K562 (cell line): ENCODE results near the gene CTRB1. TPM values are rescaled to one million over a fixed set of nuclear protein-coding genes. Genes with fewer than 3 reads are reported as not detected.

Experiments
- ATAC-seq: fragments of 200-7000 bp; cut with Tn5 transposase; 3 replicates; pipeline ENCODE4 v1.9.1; 2020; ENCODE audit warnings: moderate library complexity
- BruUV-seq: library from RNA; stranded (reverse); fragments of 400-500 nt; replicated peaks from 2 replicates; lab custom pipeline; 2021; lab: Mats Ljungman, UMichigan
- CTCF ChIA-PET: fragments of 300-600 bp; formaldehyde crosslinking; extraction: SDS; loops from one replicate; lab custom pipeline; 2021; ENCODE audit warnings: low intra/inter-chr PET ratio; lab: Yijun Ruan, JAX
- POLR2A ChIA-PET: fragments of 300-600, 350-650 bp; sonication (Branson Sonifier 250); formaldehyde crosslinking; extraction: SDS; loops from one replicate; lab custom pipeline; 2021; ENCODE audit warnings: antibody characterized with exemption, inconsistent platforms; lab: Yijun Ruan, JAX
- DNase-seq, 4 experiments: peaks; one replicate each; pipeline versions ENCODE4 v3.0.0 to v3.0.0-alpha.2; 2011 to 2018; ENCODE audit warnings: low spot score in 3 of 4, mixed read lengths in 3 of 4; ENCODE audit errors: extremely low read depth in 1 of 4
- FAIRE-seq: peaks from 2 replicates; lab custom pipeline; 2011; peaks lifted over from hg19 to GRCh38; lab: Jason Lieb, UNC
- H2AFZ ChIP-seq: 2 replicates; pipeline ENCODE4 v1.6.0; 2011; ENCODE audit warnings: low read depth, low read length, control low read depth, inconsistent platforms
- H3K27ac ChIP-seq: fragments of 200-600 bp; 3 replicates; pipeline ENCODE4 v1.8.0; 2011; ENCODE audit warnings: low read depth, mild to moderate bottlenecking, control low read depth, inconsistent platforms, low read length, moderate library complexity, mixed read lengths; ENCODE audit errors: extremely low read depth
- H3K27me3 ChIP-seq, 2 experiments: fragments of 300-600 bp in 1 of 2; 2 replicates in 1 of 2; 3 replicates in 1 of 2; pipeline versions ENCODE4 v1.6.0 to v1.8.0; 2011; ENCODE audit warnings: inconsistent platforms in 2 of 2, low read length in 2 of 2, mild to moderate bottlenecking in 1 of 2, mixed read lengths in 1 of 2, moderate library complexity in 1 of 2; ENCODE audit not compliant: control insufficient read depth in 2 of 2, insufficient read depth in 2 of 2
- H3K36me3 ChIP-seq: fragments of 300-600 bp; 3 replicates; pipeline ENCODE4 v1.8.0; 2011; ENCODE audit warnings: mild to moderate bottlenecking, low read length, inconsistent platforms; ENCODE audit not compliant: control insufficient read depth, insufficient read depth
- H3K4me1 ChIP-seq, 2 experiments: fragments of 200-600 bp in 1 of 2; replicated peaks in 1 of 2; 2 replicates in 1 of 2; 3 replicates in 1 of 2; pipeline versions ENCODE4 v1.5.1 to v1.8.0; 2011; ENCODE audit warnings: inconsistent platforms in 2 of 2, low read length in 2 of 2, mild to moderate bottlenecking in 1 of 2, mixed read lengths in 1 of 2, moderate library complexity in 1 of 2; ENCODE audit not compliant: control insufficient read depth in 2 of 2, insufficient read depth in 2 of 2
- H3K4me2 ChIP-seq: 2 replicates; pipeline ENCODE4 v1.6.1; 2011; ENCODE audit warnings: low read length, control low read depth, inconsistent platforms, mixed read lengths; ENCODE audit not compliant: insufficient read depth
- H3K4me3 ChIP-seq: fragments of 200-600 bp; sonication (generic), shearing (Covaris generic); 2 replicates; pipeline ENCODE4 v1.5.1; 2016; ENCODE audit warnings: control low read depth, inconsistent platforms
- H3K79me2 ChIP-seq: fragments of 200-600 bp; 3 replicates; pipeline ENCODE4 v1.8.0; 2011; ENCODE audit warnings: low read length, inconsistent platforms; ENCODE audit not compliant: control insufficient read depth, insufficient read depth
- H3K9ac ChIP-seq, 2 experiments: 2 replicates each; pipeline versions ENCODE4 v1.6.0 to v1.6.1; 2011; ENCODE audit warnings: low read depth in 2 of 2, low read length in 2 of 2, control low read depth in 1 of 2, inconsistent platforms in 1 of 2, mild to moderate bottlenecking in 1 of 2, mixed read lengths in 1 of 2; ENCODE audit not compliant: insufficient read depth in 1 of 2
- H3K9me1 ChIP-seq: one replicate; pipeline ENCODE4 v1.6.0; 2011; ENCODE audit warnings: inconsistent platforms, mild to moderate bottlenecking, low read length, moderate library complexity; ENCODE audit not compliant: control insufficient read depth, insufficient read depth
- H3K9me3 ChIP-seq: replicated peaks from 2 replicates; pipeline ENCODE4 v1.5.1; 2011; ENCODE audit warnings: low read depth, low read length, inconsistent platforms; ENCODE audit not compliant: control insufficient read depth, insufficient read depth
- H4K20me1 ChIP-seq: replicated peaks from 2 replicates; pipeline ENCODE4 v1.6.1; 2011; ENCODE audit warnings: low read length, inconsistent platforms, mixed read lengths; ENCODE audit not compliant: control insufficient read depth, insufficient read depth
- BRD4 ChIP-seq: fragments of 200-600 bp; sonication (generic); IDR thresholded peaks from 2 replicates; pipeline ENCODE4 v1.6.1; 2017; ENCODE audit warnings: inconsistent platforms
- CBX8 ChIP-seq: fragments of 200-600 bp; sonication (generic); IDR thresholded peaks from 2 replicates; pipeline ENCODE4 v1.6.1; 2012; ENCODE audit warnings: borderline replicate concordance, mixed run types, low read depth, mild to moderate bottlenecking, moderate library complexity, mixed read lengths, low read length, control low read depth, inconsistent platforms; ENCODE audit not compliant: poor library complexity, severe bottlenecking; ENCODE audit errors: extremely low read depth
- CHD1 ChIP-seq: fragments of 200-600 bp; sonication (generic); IDR thresholded peaks from one replicate; pipeline ENCODE4 v1.6.1; 2012; ENCODE audit warnings: mild to moderate bottlenecking, moderate library complexity, low read length, inconsistent platforms
- COPS2 ChIP-seq: fragments of 450-650 bp; conservative IDR thresholded peaks from 2 replicates; pipeline ENCODE4 v1.6.1; 2016; ENCODE audit warnings: mild to moderate bottlenecking, moderate library complexity
- FOXM1 ChIP-seq, 2 experiments: fragments of 450-650 bp in 1 of 2; sonication (generic) in 1 of 2; formaldehyde crosslinking in 1 of 2; IDR thresholded peaks; 2 replicates each; pipeline versions ENCODE4 v1.6.1 to v1.9.0; 2017 to 2022; ENCODE audit warnings: low read depth in 2 of 2, mild to moderate bottlenecking in 2 of 2, missing genetic modification reagents in 1 of 2, moderate library complexity in 1 of 2
- GATAD2B ChIP-seq: fragments of 450-650 bp; IDR thresholded peaks from 2 replicates; pipeline ENCODE4 v1.6.1; 2017; ENCODE audit warnings: mild to moderate bottlenecking, borderline replicate concordance
- KDM5B ChIP-seq: fragments of 200-600 bp; sonication (generic); IDR thresholded peaks from 2 replicates; pipeline ENCODE4 v1.6.1; 2012; ENCODE audit warnings: low read depth, mild to moderate bottlenecking, moderate library complexity, low read length, control low read depth, inconsistent platforms; ENCODE audit not compliant: insufficient replicate concordance
- SIN3A ChIP-seq, 2 experiments: fragments of 150-350 bp in 1 of 2; IDR thresholded peaks; 2 replicates each; pipeline ENCODE4 v1.6.1; 2011 to 2016; ENCODE audit warnings: borderline replicate concordance in 2 of 2, low read depth in 2 of 2, low read length in 2 of 2, mild to moderate bottlenecking in 2 of 2, moderate library complexity in 2 of 2; ENCODE audit not compliant: control insufficient read depth in 1 of 2
- SMAD4 ChIP-seq: fragments of 250-450 bp; sonication (Bioruptor Pico); conservative IDR thresholded peaks from 2 replicates; pipeline ENCODE4 v1.8.0; 2021; ENCODE audit warnings: inconsistent platforms, mild to moderate bottlenecking, moderate library complexity
- ZBTB7A ChIP-seq: IDR thresholded peaks from 2 replicates; pipeline ENCODE4 v1.6.1; 2011; ENCODE audit warnings: low read depth, mild to moderate bottlenecking, low read length, moderate library complexity, borderline replicate concordance; ENCODE audit not compliant: control insufficient read depth
- ZNF785 ChIP-seq: fragments of 250-450 bp; sonication (Bioruptor Pico); IDR thresholded peaks from 2 replicates; pipeline ENCODE4 v1.4.0; 2020; ENCODE audit warnings: mild to moderate bottlenecking
- WGBS: fragments of 100-300 bp; shearing (Covaris generic); methylation state at CpG from one replicate; pipeline ENCODE4 v1.1.6; 2016; ENCODE audit warnings: low coverage, mixed read lengths; ENCODE audit not compliant: insufficient coverage; ENCODE audit errors: missing lambda C conversion rate; 5-methylcytosine and 5-hydroxymethylcytosine counted together
- in situ Hi-C: fragments of 300-500 bp; cut with MboI; formaldehyde crosslinking; loops from 4 replicates; pipeline ENCODE4 v1.15.0; 2018; ENCODE audit warnings: inconsistent platforms, mixed read lengths
- intact Hi-C: fragments of 100-400 bp; cut with micrococcal nuclease; formaldehyde crosslinking; loops from 2 replicates; pipeline ENCODE4 v1.14.2; 2022
- polyA plus RNA-seq, 8 experiments: library from polyadenylated mRNA; depleted of rRNA in 4 of 8; stranded (reverse) in 5 of 8; unstranded in 3 of 8; fragments of >200 nt; fragmentation: Nextera tagmentation in 2 of 8; fragmentation: Illumina TruSeq in 1 of 8; extraction: Ambion mirVana in 2 of 8; extraction: Trizol in 1 of 8; gene quantifications; 2 replicates each; pipeline versions ENCODE4 v1.2.1 to v1.2.3, GENCODE V29; 2011 to 2014; ENCODE audit warnings: inconsistent platforms in 1 of 8, missing spikeins in 1 of 8
- total RNA-seq, 7 experiments: library from RNA; depleted of rRNA in 6 of 7; stranded (reverse); fragments of >200 nt in 6 of 7; fragmentation: Illumina TruSeq in 2 of 7; extraction: Trizol in 2 of 7; gene quantifications; 2 replicates each; pipeline versions ENCODE4 v1.2.1 to v1.2.3, GENCODE V29; 2011 to 2021; ENCODE audit warnings: low replicate concordance in 1 of 7
- TF ChIP-seq, protein P1 (sequence below), 3 experiments: fragments of 200-800 bp in 1 of 3; sonication (Bioruptor generic) in 1 of 3; sonication (generic) in 1 of 3; formaldehyde crosslinking in 1 of 3; IDR thresholded peaks; 2 replicates each; pipeline versions ENCODE4 v1.6.1 to v1.8.0; 2016 to 2022; ENCODE audit warnings: mild to moderate bottlenecking in 2 of 3, missing compliant biosample characterization in 2 of 3, missing genetic modification characterization in 2 of 3, missing genetic modification reagents in 1 of 3
- TF ChIP-seq, protein P2 (sequence below): sonication (generic); formaldehyde crosslinking; IDR thresholded peaks from 2 replicates; pipeline ENCODE4 v1.8.1; 2023; ENCODE audit warnings: mild to moderate bottlenecking, missing genetic modification reagents, moderate library complexity
- TF ChIP-seq, protein P3 (sequence below): conservative IDR thresholded peaks from 2 replicates; pipeline ENCODE4 v1.6.1; 2011; ENCODE audit warnings: low read depth, mild to moderate bottlenecking, low read length; ENCODE audit not compliant: control insufficient read depth

CTRB1 gene
- total and polyA plus RNA-seq, 9 of the 15 experiments (the other 6 are each of a cell fraction or from before 2014, with no cell fraction given) = 2.3 TPM; not detected in 8

DNA sequence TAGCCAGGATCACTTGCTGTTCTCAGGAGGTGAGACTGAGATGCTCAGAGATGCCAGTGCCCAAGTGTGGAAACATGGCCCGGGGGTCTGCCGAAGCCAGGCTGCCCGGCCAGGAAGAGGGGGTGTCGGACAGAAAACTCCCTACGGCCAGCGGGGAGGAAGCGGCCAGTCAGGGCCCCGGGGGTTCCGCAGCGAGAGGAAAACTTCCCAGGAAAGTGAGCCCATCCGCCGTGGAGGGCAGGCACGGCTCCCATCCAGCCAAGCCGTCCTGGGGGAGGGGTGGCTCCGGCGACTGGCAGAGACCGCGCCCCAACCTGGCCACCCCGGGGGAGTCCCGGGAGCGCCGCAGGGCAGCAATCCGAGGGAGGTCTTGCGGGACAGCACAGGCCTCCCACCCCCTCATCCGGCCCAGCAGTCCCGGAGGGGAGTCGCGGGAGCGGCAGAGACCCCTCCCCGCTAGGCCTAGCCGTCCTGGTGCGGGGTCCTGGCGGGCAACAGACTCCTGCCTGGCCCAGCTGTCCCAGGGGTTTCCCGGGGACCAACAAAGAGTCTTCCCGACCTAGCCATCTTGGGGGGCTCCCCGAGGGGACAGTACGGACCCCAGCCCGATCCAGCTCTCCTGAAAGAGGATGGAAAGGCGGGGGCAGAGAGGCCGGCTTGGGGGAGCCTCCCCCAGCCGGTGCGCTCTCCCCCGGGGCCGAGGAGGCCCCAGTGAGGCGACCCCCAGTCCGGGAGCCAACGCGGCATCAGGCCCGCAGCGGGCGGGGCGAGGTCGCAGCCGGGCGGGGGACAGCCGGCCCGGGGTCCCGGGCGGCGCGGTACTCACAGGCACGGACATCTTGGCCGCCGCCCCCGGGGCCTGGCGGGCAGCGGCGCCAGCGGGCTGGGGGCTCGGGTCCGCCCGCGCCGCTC, 46.5 kb downstream of the CTRB1 start:
- CTCF ChIA-PET = interaction anchor here (0.7 kb wide), 1 partner anchor 351 kb away, joined by 3 read pairs; no protein-coding TSS in a partner anchor
- TF ChIP-seq, protein P1, sequence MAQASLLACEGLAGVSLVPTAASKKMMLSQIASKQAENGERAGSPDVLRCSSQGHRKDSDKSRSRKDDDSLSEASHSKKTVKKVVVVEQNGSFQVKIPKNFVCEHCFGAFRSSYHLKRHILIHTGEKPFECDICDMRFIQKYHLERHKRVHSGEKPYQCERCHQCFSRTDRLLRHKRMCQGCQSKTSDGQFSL (CRISPR knock-in tag; IDR thresholded peaks at IDR 0.05) = no peak
- TF ChIP-seq, protein P1 (tag; IDR thresholded peaks at IDR 0.05) = no peak
- TF ChIP-seq KDM5B (peak; percentile 12), COPS2 (no peak), SMAD4 (CRISPR knock-in tag) (peak; percentile 44; the same call in 1 of the 2 replicates), SIN3A (IDR thresholded peaks at IDR 0.05; ENCODE audit: borderline replicate concordance in 2 of 2, control insufficient read depth in 1 of 2, low read depth in 2 of 2, low read length in 2 of 2) (peak in 1 of 2 experiments; percentile 44; a peak in 1 of 4 replicates), BRD4 (no peak), ZNF785 (CRISPR knock-in tag) (no peak), GATAD2B (peak; percentile 80; the same call in 1 of the 2 replicates), CBX8 (no peak), FOXM1 (IDR thresholded peaks at IDR 0.05; ENCODE audit: low read depth) (no peak), FOXM1 (CRISPR knock-in tag; IDR thresholded peaks at IDR 0.05; ENCODE audit: low read depth) (0 out of 2 replicates have a peak, but pooled peaks have one; percentile 62), ZBTB7A (peak; percentile 80; the same call in 1 of the 2 replicates), CHD1 (peak; percentile 23)
- TF ChIP-seq, protein P2, sequence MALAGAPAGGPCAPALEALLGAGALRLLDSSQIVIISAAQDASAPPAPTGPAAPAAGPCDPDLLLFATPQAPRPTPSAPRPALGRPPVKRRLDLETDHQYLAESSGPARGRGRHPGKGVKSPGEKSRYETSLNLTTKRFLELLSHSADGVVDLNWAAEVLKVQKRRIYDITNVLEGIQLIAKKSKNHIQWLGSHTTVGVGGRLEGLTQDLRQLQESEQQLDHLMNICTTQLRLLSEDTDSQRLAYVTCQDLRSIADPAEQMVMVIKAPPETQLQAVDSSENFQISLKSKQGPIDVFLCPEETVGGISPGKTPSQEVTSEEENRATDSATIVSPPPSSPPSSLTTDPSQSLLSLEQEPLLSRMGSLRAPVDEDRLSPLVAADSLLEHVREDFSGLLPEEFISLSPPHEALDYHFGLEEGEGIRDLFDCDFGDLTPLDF (CRISPR knock-in tag) = no peak
- TF ChIP-seq, protein P3, sequence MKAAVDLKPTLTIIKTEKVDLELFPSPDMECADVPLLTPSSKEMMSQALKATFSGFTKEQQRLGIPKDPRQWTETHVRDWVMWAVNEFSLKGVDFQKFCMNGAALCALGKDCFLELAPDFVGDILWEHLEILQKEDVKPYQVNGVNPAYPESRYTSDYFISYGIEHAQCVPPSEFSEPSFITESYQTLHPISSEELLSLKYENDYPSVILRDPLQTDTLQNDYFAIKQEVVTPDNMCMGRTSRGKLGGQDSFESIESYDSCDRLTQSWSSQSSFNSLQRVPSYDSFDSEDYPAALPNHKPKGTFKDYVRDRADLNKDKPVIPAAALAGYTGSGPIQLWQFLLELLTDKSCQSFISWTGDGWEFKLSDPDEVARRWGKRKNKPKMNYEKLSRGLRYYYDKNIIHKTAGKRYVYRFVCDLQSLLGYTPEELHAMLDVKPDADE = peak; percentile 63; the same call in 1 of the 2 replicates

More for the DNA sequence above, 46.5 kb downstream of the CTRB1 start:
- Histone ChIP-seq H3K4me2 (peak overlapping the region; percentile 72), H3K4me1 (peaks cover 4 to 55% of the 10 kb centered on the region in 2 experiments; a peak in 3 of 5 replicates), H3K36me3 (no peaks in the 10 kb centered on the region), H3K4me3 (peak overlapping the region; percentile 91), H3K79me2 (peaks cover 6% of the 10 kb centered on the region; the same call in 1 of the 3 replicates), H4K20me1 (no peaks in the 10 kb centered on the region), H3K9me3 (no peaks in the 10 kb centered on the region), H3K9ac (peak overlapping the region; percentile 82 to 92), H3K27ac (peak overlapping the region; percentile 78), H3K9me1 (no peaks in the 10 kb centered on the region), H2AFZ (peak overlapping the region; percentile 94), H3K27me3 (no peaks in the 10 kb centered on the region)
- ATAC-seq (peak; percentile 35), FAIRE-seq (no peak), DNase-seq (peak in 2 of 4 experiments; percentile 58)
- WGBS = 18% methylated on average over 19 of the region's 74 CpGs
- in situ Hi-C loops (no loop called here), intact Hi-C loops (no loop called here)
- POLR2A ChIA-PET = interaction anchor here (1.6 kb wide), 1 partner anchor 16 kb away, joined by 5 read pairs; no protein-coding TSS in a partner anchor
- BruUV-seq = no TSS peak
